Medulla oblongata (tissue), 1 donor: ENCODE results near the gene FOXF1.

ENCODE experiments used
- DNase-seq: peaks from one replicate; pipeline ENCODE4 v3.0.0-alpha.2; 2015; ENCODE audit errors: extremely low spot score

FOXF1 gene

DNA sequence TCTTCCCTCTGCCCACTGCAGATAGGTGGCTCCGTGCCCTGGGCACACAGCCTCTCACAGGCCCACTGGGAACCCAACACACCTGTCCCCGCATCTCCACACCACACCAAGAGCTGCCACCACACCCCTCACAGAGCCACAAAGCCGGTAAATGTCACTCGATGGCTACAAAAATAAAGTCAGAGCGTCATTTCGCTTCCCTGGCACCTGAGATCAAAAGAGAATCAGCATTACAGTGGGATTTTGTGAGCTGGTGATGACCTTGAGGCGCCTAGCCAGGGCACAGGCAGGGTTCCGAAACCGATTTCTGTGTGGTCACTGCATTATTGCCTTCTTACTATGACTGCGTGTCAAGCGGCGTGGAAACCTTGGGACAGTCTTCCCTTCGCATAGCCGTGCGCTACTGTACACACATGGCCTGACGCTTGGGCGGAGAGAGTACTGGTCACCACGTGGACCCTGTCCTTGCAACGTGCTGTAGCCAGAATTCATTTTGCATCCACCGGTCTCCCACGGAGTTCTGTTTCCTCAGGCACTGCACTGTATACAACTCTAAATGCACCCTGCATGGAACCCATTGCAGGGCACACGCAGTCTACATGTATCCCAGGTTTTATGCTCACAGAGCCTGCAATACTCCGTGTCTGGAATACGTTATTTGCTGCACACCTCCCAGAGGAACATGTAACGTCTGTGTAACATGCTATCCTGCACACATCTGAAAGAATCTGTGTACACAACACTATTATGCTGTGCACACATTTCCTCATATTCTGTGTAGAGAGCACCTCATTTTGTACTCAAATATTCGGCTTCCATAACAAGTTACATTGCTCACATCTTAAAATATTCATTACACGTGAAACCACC lies 5.8 kb upstream of the FOXF1 start:
- DNase-seq: no peak

DNA sequence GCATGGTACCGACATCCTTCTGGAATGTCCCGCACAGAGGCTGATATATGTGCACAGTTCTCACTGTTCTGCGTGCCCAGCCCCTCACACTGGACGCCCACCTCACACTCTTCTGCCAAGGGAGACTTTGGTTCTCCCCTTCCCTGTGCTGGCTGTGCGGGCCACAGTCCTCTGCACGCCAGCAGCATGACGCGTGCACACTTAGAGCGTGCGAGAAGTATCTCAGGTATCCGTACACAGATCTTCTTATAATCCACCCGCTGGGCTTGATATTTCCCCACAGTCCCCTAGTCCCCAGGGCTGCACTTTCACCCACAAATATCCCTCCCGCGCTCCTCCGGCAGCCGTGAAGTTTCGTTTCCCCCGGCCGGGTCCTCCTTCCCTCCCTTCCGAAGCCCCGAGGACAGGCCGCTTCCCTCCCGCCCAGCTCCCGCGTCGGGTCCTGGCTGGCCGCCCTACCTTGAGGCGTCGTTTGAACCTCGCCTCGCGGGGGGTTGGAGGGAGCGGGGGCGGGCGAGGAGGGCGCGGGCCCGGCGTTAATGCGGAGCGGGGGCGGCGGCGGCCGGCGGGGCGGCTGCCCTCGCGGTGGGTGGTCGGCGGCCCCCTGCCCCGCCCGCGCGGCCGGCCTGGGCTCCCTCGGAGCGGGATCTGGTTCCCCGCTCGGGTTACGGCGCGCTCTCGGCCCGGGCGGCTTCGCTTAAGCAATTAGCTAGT lies 5.0 kb upstream of the FOXF1 start:
- DNase-seq: no peak

DNA sequence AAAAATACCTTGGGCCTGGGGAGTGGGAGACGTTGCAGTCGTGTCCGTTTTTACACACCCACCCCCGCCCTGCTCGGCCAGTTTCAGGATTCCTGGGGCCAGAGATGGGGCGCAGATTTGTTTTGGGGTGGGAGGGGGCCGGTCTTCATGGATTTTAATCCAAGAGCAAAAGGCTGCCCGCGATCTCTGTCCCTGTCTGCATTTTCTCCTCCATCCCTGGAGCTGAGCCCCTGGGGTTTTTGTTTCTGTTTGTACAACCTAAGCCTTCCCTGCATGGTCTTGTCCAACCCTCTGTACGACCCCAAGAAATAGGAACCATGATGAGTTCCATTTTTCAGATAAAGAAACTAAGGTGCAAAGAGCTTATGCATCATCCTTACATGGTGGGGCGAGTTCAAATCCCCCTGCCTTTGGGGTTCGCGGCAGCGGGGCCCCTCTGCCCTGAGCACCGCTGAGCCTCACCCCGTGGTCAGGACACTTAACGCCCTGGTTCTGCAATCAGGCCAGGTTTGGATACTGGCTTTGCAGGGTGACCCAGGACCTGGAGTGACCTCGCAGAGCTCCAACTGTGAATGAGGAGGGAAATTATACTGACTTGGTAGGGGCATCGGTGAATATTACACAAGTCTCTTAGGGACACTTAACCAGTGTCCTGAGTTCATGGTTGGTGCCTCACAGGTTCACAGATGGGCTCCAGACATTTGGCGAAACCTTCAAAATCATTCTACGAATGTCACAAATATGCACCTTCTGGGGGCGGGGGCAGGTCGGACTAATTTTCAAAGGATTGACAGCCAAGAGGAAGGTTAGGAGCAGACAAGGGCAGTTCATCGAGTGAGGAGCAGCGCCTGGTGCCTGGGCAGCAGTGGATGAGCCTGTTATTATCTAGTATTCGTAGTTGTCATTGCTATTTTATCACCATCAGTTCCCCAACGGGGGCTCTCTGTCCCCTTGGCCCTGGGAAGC lies 4.1 kb upstream of the FOXF1 start:
- no peak for DNase-seq

DNA sequence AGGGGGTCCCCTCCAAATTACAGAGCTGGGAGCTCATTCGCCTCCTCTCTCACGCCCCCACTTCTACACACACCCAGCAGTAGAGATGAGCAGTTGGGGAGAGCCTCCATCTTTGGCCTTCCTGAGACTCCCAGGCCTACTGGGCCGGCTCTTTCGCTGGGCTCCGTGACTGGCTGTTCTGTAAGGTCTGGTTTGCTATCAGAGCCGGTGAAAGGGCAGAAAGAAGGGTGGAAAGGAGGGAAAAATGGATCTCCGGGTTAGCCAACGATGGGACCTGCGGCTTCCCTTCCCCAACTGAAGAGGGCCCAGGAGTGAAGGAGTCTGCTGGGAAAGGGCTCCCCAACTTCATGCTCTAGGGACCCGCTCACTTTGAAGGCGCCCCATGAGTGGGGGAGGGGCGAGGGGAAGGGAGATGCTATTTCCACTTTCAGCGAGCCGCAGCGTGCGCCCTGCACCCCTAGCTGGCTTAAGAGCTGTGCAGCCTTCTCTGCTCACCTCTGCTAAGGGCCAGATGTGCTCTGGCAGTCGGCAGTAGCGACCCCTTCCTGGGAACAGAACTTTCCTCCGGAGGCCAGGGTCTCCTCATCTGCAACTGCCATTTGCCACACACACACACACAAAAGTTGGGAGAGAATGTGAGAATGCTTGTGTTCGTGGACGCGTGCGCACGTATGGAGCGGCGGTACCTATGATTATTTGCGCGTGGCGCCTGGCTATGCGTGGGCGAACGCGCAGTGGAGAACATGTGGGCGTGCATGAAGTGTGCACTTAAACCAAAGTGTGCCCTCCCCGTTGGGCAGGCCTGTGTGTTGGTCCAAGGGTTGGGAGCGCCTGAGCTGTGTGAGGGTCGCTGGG lies 2.9 kb upstream of the FOXF1 start:
- DNase-seq: no peak

DNA sequence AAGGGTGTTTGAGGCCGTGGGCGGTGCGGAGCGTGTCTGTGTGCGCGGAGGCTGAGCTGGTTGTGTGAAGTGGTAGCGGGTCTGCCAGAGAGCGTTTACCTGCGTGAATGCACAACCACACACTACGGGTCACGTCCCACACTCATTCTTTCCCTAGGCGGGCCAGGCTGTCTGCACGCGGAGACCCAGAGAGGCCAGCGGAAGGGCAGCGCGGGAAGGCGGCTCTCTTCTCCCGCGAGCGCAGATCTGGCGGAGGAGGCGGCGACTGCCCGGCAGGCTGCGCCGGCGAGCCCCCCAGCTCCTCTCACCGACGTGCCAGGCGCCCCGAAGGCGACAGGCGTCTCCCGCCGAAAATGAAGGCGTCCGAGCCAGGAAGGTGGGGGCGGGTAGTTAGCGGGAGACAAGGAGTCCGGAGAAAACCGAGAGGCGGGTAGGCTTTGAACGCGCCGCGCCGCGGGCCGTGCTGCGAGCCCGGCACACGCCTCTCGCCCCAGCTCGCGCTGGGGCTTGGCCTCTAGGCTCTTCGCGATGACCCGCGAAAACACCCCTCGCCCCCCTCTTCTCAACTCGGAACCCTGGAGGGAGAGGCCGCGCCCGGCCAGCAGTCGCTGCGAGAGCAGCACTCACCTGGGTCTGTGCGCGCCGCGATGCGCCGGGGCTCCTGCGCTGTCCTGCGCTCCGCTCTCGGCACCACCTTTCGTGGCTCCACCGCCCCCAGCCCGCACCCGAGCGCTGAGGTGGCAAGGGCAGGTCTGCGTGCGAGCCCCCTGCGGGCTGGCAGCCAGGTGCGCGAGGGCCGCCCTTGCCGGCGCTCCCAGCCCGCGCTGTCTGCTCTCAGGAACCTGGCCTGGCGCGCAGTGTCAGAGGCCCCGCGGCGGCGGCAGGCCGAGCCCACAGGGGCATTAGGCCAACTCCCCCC lies 2.0 kb upstream of the FOXF1 start:
- no peak for DNase-seq

DNA sequence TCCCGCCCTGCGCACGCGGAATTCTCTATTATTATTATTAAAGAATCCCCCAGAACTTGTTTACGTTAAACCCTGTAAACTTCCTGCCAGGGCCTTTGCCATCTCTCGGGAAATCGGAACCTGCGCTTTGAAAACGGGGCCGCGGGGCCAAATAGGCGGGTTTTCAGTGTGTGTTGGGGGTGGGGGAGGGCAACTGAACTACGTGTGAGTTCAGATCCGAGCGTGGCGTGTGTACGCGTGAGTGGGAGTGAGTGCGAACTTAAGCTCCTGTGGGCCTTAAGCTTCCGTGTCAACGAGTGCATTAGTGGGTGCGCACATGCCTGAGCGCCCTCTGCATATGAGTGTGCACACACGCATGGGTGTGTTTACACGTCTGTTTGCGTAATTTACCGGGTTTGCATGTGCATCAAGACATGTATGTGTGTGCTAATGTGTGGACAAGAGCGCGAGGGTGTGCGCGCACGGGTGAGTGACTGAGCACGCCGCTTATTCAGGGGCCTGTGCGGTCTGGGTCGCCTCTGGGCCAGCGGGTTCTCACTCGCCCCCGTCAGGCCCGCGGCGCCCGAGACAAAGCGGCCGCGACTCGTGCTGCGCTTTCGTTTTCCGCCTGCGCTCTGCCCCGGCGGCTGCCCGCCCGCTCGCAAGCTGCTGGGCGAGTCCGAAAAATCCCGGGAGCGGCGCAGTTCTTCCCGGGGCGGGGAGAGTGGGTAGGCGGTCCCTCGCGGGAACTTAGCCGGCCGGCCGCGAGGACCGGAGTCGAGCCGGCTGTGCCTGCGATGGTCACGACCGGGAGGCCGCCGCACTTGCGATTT lies 1.2 kb upstream of the FOXF1 start:
- DNase-seq: no peak

DNA sequence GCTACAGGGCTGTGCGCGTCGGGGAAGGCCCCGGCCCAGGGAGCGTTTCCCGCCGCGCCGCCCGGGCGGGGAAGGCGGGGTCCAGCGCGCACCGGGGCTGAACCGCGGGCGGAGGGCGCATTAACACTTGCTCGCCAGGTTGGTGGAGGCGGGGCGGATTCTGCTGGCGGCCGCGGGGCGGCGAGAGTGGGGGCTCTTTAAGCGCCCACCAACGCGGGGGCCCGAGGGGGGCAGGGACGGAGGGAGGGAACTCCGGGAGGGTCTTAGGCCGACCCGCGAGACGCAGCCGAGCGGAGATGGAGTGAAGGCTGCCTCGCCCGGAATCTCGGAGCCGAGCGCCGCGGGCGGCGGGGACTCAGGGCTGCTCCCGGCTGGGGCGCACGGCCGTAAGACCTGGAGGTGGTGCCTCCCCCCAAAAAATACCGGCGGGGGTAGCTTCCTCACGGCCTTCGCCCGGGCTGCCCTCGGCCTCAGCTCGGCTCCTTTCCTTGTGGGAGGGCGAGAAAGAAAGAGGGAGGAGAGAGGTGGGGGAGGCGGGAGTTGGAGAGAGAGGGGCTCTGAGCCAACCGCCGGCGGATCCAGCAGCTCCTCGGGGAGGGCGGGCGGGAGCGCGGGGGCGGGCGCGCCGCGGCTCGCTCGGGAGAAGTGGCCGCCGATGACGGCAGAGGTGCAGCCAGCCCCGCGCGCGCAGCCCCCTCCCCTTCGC lies 415 bp upstream of the FOXF1 start:
- DNase-seq: no peak

DNA sequence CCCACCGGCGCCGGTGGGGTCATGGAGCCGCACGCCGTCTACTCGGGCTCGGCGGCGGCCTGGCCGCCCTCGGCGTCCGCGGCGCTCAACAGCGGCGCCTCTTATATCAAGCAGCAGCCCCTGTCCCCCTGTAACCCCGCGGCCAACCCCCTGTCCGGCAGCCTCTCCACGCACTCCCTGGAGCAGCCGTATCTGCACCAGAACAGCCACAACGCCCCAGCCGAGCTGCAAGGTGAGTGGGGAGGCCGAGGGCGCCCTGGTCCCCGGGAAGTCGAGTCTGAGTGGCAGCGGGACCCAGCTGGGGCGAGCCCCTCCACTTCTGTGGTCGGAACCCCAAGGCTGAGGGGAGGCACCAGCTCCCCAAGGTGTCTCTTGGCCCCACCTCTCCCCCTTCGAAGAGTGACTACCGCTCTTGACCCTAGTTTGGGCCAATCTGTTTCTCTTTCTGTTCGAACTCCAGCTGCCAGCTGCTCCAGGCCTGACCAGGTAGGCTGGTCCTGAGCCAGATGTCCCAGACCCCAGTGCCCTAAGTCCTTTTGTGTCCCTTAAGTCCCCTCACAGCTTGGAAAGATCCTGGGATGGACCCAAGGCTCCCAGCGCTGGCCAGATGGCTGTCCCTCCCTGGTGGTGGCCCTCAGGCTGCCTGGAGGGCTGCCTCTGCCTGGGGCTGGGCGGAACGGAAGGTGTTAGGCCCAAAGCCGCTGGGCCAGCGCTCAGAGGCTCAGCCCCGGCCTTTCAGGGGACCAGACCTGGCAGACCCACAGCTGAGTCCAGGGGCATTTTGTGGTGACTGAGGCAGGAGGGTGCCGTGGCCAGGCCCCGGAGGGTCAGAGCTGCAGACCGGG lies 1.2 kb downstream of the FOXF1 start:
- DNase-seq: no peak

DNA sequence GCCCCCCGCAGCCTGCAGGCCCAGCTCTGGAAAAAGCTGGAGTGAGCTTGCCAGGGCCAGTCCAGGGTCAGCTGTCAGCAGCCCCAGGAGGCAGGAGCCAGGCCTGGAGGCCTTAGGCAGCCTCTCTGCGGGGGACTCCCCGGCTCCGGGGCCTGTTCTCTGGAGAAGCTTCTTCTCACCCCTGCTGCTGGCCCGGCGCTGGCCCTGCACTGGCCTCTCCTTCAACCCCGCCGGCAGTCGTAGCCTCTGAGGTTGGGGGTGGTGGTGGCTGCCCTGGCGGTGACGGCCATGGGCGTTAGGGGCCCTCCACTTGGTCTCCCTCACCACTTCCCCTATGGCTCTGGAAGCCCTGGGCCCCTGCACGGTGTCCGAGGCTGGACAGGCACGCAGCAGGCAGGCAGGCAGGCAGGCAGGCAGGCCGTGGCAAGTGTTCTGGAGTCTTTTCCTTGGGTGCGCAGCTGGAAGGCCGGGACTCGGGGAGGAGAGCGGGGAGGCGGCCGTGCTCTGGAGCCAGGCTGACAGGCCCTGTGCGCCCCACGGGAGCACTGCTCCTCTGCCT lies 2.1 kb downstream of the FOXF1 start:
- no peak for DNase-seq

DNA sequence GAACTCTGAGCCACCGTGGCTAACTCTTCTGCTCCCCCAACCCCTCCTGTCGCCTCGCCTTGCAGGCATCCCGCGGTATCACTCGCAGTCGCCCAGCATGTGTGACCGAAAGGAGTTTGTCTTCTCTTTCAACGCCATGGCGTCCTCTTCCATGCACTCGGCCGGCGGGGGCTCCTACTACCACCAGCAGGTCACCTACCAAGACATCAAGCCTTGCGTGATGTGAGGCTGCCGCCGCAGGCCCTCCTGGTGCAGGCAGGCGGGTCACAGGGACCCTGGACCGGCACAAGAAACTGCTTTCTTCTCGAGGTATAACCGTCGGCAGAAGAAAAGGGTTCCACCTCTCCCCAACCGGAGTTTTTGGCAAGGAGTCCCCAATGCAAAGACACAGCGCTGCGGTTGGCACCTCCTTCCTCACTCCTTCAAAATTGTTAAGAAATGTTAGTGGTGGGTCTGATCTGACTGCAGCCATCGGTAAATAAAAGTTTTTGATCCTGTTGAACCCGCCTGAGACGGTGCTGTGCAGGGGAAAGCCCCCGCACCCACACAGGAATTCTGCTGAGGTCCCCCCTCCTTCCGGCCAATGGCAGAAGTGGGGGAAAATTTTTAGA lies 2.6 kb downstream of the FOXF1 start:
- no peak for DNase-seq

DNA sequence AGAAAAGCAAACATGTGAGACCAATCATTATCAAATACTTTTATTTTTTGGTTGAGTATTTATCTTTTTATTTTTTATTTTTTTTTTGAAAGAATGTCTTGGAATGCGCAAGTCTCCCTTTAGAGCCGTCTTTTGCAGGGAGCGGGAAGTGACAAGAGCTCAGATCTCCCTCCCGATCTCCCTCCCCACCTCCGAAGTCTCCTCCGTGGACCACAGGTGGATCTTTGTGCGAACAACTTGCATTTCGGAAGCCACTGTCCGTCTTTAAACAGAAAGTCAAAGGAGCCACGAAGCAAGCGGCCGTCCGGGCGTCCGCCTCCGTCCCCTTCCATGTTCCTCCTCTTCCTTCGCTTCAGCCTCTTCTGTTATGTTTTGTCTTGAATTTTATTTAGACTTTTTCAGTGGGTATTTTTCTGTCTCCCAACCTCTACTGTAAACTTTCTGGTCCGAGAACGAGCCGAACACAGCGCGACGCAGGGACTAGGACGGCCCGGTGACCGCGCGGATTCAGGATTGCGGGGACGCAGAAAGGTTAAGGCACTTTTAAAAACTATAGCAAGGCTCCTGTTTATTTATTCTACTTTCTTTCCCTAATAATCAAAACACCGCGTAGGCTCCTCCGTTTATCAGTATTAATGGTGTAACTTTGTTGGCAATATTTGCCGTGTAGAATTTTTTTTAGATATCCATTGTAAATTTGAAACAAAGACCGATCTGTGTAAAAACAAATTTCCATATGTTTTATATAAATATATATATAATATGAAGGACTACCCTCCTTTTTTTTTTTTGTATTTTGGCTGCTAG lies 3.3 kb downstream of the FOXF1 start:
- DNase-seq: no peak

DNA sequence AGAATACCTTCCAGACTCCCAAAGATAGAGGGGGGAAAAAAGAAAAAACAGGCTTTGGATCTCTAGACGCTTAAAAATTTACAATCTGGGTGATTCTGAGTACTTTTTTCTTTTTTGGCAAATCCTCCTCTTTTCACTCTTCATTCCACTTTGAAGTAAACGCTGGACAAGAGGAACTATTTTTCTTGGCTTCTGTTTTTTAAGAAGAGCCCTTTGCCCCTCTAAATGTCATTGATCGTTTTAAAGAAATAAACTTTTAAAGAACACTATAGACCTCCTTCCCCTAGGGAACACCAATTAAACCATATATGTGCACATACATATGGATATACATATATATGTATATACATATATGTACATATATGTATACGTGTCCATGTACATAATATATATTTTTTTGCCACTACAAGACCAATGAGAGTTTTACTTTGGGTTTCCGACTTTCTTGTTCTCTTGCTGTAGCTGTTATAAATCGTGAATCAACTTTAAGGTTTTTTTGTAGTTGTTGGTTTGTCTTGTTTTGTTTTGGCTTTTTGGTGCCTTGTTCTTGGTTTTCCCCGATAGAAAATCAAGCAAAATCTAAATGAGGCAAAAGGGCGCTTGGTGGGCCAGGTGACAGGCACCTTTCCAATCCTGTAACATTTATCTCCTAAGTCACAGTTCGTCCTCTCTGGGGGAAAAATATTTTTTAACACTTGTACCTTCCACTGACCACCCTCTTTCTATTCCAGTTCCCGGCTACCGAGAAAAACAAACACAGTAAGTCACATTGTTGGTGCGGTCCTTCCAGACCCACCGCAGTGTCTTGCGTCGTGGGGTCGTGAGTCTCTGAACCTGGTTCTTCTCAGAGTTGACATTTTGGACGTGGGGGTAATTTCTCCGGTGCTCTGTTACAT lies 4.4 kb downstream of the FOXF1 start:
- DNase-seq: no peak

DNA sequence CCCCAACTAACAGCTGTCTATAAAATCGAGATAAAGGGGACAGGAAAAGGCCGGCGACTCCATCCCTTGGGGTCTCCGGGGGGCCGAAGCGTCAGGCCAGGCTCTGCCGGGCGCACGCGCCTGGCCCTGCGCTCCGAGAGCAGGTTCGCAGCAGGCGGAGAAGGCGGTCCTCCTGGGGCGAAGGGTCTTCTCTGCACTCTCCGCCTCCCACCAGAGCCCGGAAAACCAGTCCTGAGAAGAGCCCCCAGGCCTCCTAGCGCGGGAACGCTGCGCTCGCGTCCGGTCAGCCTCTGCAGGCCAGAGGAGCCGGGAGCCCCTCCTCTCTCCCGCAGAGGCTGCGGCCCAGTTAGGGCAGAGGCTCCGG lies 5.1 kb downstream of the FOXF1 start:
- DNase-seq: no peak

DNA sequence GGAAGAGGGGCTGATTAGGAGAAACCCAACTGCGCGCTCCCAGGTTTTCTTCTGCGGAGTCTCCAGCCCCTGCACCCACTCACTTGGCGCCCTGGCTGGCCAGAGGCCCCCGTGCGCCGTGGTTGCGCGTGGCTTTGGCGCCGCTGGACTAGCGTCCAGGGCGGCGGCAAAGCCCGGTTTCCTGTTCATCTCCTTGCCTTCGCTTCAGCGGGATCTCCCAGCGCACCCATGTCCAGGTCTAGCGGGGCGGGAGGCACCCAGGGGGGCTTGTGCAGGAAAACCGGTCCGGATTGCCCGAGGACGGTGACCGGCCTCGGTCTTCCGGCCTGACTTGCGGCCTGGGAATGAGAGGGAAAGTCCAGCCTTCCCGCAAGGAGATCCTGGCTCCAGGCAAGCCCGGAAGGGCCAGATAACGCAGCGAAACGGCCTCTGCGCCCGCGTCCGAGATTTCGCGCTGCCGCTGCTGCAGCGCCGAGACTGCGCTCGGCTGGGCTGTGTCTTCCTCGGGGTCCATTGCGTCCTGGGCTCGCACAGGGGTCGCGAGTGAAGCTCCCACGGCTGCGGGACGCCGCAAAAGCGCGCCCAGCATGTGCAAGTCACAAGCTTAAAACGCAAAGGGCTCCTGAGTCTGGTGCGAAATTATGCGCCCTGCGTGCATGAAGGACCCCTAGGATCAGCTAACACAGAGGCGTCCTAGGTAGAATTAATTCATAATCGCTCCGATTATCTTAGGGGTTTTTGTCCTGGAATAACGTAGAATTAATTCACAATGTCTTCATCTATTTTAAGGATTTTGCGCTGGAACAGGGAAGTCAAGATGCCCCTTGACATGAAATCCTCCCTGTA lies 5.7 kb downstream of the FOXF1 start:
- no peak for DNase-seq
